ENCODE results near the gene FSIP1. TPM values are rescaled to one million over a fixed set of nuclear protein-coding genes. Genes with fewer than 3 reads are reported as not detected.

Gene FSIP1
- total and polyA plus RNA-seq, 4 donors, result 3.6 to 7.3 (median 5.1) TPM

DNA sequence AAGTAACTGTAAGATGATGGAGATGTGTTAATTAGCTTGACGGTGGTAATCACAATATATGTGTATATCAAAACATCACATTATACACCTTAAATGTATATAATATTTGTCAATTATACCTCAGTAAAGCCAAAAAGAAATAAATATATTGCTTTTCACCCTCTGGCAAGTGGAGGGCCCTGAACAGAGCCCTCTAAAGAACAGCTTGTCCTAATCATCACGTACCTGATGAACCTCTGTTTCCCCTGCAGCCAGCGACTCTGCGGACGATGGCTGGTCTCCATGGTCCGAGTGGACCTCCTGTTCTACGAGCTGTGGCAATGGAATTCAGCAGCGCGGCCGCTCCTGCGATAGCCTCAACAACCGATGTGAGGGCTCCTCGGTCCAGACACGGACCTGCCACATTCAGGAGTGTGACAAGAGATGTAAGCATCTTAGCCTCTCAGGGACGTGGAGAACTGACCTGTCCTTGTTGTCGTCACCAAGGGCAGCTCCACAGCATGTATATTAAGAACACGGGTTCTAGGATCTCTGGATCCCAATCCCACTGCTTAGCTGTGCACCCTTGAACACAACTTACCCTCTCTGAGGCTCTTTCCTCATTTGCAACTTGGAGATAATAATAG, 195.4 kb downstream of the FSIP1 start:
- no peak overlapping the region for H3K4me3 ChIP-seq (ENCODE audit: low read depth, low read length)
- H3K9me3 ChIP-seq (ENCODE audit: control insufficient read depth, insufficient read depth, low read length), result no peaks in the 10 kb centered on the region
- DNase-seq (ENCODE audit: low read depth in 4 of 6, low spot score in 6 of 6), result no peak
- H3K4me1 ChIP-seq (ENCODE audit: control insufficient read depth, insufficient read depth, low read length), result peaks cover 10% of the 10 kb centered on the region
- WGBS (ENCODE audit: insufficient coverage), result 93% methylated on average over 16 of the region's 17 CpGs
- peaks cover 16% of the 10 kb centered on the region for H3K36me3 ChIP-seq (ENCODE audit: control insufficient read depth, insufficient read depth, low read length)
- no peaks in the 10 kb centered on the region for H3K27me3 ChIP-seq (ENCODE audit: control insufficient read depth, insufficient read depth, low read length)
- no peak overlapping the region for H3K27ac ChIP-seq (ENCODE audit: low read depth, low read length)

GRCh38 chr15:39586387-39587095, 196.1 kb downstream of the FSIP1 start:
- no peak overlapping the region for H3K27ac ChIP-seq (ENCODE audit: low read depth, low read length)
- H3K9me3 ChIP-seq (ENCODE audit: control insufficient read depth, insufficient read depth, low read length), result no peaks in the 10 kb centered on the region
- DNase-seq (ENCODE audit: low read depth in 4 of 6, low spot score in 6 of 6), result peak in 2 of 6 donors; percentile 65 to 95
- WGBS (ENCODE audit: insufficient coverage), result 33% methylated on average over 5 of the region's 10 CpGs
- H3K27me3 ChIP-seq (ENCODE audit: control insufficient read depth, insufficient read depth, low read length), result peaks cover 2% of the 10 kb centered on the region
- peaks cover 17% of the 10 kb centered on the region for H3K4me1 ChIP-seq (ENCODE audit: control insufficient read depth, insufficient read depth, low read length)
- peaks cover 19% of the 10 kb centered on the region for H3K36me3 ChIP-seq (ENCODE audit: control insufficient read depth, insufficient read depth, low read length)
- H3K4me3 ChIP-seq (ENCODE audit: low read depth, low read length), result no peak overlapping the region

DNA sequence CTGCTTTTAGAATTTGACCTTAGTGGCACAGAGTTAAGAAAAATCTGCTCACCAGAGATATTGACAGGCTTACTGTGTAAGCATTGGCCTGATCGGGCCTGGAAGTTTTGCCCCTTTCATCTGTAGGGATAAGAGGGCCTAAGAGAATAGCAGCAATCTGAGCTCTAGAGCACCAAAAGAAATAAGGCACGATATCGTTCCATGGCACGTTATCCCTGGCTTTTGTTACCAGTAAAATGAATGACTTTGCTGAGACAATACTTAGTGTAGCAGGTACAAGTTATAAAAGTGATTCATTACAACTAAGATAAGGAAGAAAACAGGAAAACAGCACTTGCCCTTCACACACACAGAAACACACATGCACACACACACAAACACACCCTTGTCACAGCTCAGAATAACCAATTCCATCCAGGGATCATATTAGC, 196.8 kb downstream of the FSIP1 start:
- WGBS (ENCODE audit: insufficient coverage), result 86% methylated on average over 1 of the region's 4 CpGs
- Histone ChIP-seq H3K36me3 (ENCODE audit: control insufficient read depth, insufficient read depth, low read length) (peaks cover 19% of the 10 kb centered on the region), H3K27me3 (ENCODE audit: control insufficient read depth, insufficient read depth, low read length) (peaks cover 5% of the 10 kb centered on the region), H3K9me3 (ENCODE audit: control insufficient read depth, insufficient read depth, low read length) (no peaks in the 10 kb centered on the region), H3K4me1 (ENCODE audit: control insufficient read depth, insufficient read depth, low read length) (peaks cover 23% of the 10 kb centered on the region), H3K27ac (ENCODE audit: low read depth, low read length) (no peak overlapping the region), H3K4me3 (ENCODE audit: low read depth, low read length) (no peak overlapping the region)
- DNase-seq (ENCODE audit: low read depth in 4 of 6, low spot score in 6 of 6), result peak in 2 of 6 donors; percentile 13 to 26

DNA sequence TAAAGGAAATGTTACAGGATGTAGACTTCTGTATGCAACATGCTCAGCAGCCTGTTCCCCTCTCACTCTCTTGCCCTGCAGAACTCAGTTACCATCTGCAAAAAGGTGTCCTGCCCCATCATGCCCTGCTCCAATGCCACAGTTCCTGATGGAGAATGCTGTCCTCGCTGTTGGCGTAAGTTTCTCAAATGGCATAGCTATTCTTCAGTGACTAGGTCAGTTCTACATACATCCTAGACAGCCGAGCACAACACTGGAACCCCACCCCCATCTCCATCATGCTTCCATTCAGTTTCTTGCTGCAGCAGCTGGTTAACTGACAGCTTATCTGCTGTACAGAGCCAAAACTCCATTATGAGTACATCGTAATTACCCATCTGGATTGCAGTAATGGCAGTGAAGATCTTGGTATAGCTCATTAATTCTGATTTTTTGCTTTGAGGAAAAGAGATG, 197.2 kb downstream of the FSIP1 start:
- peaks cover 9% of the 10 kb centered on the region for H3K27me3 ChIP-seq (ENCODE audit: control insufficient read depth, insufficient read depth, low read length)
- peaks cover 28% of the 10 kb centered on the region for H3K4me1 ChIP-seq (ENCODE audit: control insufficient read depth, insufficient read depth, low read length)
- WGBS (ENCODE audit: insufficient coverage), result 83% methylated on average over 4 of the region's 4 CpGs
- DNase-seq (ENCODE audit: low read depth in 4 of 6, low spot score in 6 of 6), result peak in 2 of 6 donors; percentile 32 to 60
- H3K4me3 ChIP-seq (ENCODE audit: low read depth, low read length), result no peak overlapping the region
- H3K36me3 ChIP-seq (ENCODE audit: control insufficient read depth, insufficient read depth, low read length), result peaks cover 19% of the 10 kb centered on the region
- no peak overlapping the region for H3K27ac ChIP-seq (ENCODE audit: low read depth, low read length)
- H3K9me3 ChIP-seq (ENCODE audit: control insufficient read depth, insufficient read depth, low read length), result no peaks in the 10 kb centered on the region

GRCh38 chr15:39584662-39585388, 197.8 kb downstream of the FSIP1 start:
- Histone ChIP-seq H3K4me3 (ENCODE audit: low read depth, low read length) (no peak overlapping the region), H3K9me3 (ENCODE audit: control insufficient read depth, insufficient read depth, low read length) (no peaks in the 10 kb centered on the region), H3K27ac (ENCODE audit: low read depth, low read length) (no peak overlapping the region), H3K27me3 (ENCODE audit: control insufficient read depth, insufficient read depth, low read length) (peaks cover 9% of the 10 kb centered on the region), H3K4me1 (ENCODE audit: control insufficient read depth, insufficient read depth, low read length) (peaks cover 30% of the 10 kb centered on the region), H3K36me3 (ENCODE audit: control insufficient read depth, insufficient read depth, low read length) (peaks cover 19% of the 10 kb centered on the region)
- DNase-seq (ENCODE audit: low read depth in 4 of 6, low spot score in 6 of 6), result no peak
- no CpG with 5 or more reads among the region's 3 CpGs for WGBS (ENCODE audit: insufficient coverage)

DNA sequence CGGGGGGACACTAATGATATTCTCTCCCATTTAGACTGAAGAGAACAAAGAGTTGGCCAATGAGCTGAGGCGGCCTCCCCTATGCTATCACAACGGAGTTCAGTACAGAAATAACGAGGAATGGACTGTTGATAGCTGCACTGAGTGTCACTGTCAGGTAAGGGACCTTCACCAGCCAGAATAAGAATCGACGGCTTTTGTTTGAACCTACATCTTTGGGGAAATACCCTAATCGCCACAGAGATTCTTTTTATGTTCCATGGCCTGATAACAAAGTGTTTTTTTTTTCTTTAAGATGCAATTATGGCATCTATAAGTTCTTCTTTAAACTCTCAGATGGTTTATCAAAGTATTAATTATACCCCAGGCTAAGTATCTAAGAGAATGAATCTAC, 198.4 kb downstream of the FSIP1 start:
- Histone ChIP-seq H3K27me3 (ENCODE audit: control insufficient read depth, insufficient read depth, low read length) (peaks cover 9% of the 10 kb centered on the region), H3K4me1 (ENCODE audit: control insufficient read depth, insufficient read depth, low read length) (peaks cover 34% of the 10 kb centered on the region), H3K4me3 (ENCODE audit: low read depth, low read length) (no peak overlapping the region), H3K36me3 (ENCODE audit: control insufficient read depth, insufficient read depth, low read length) (peaks cover 16% of the 10 kb centered on the region), H3K27ac (ENCODE audit: low read depth, low read length) (no peak overlapping the region), H3K9me3 (ENCODE audit: control insufficient read depth, insufficient read depth, low read length) (no peaks in the 10 kb centered on the region)
- WGBS (ENCODE audit: insufficient coverage), result 97% methylated on average over 5 of the region's 7 CpGs
- no peak for DNase-seq (ENCODE audit: low read depth in 4 of 6, low spot score in 6 of 6)

- Histone ChIP-seq H3K4me1 (ENCODE audit: control insufficient read depth, insufficient read depth, low read length) (peaks cover 34% of the 10 kb centered on the region), H3K27ac (ENCODE audit: low read depth, low read length) (no peak overlapping the region), H3K4me3 (ENCODE audit: low read depth, low read length) (no peak overlapping the region), H3K9me3 (ENCODE audit: control insufficient read depth, insufficient read depth, low read length) (no peaks in the 10 kb centered on the region), H3K27me3 (ENCODE audit: control insufficient read depth, insufficient read depth, low read length) (peaks cover 9% of the 10 kb centered on the region), H3K36me3 (ENCODE audit: control insufficient read depth, insufficient read depth, low read length) (peaks cover 13% of the 10 kb centered on the region)
- WGBS (ENCODE audit: insufficient coverage), result 83% methylated on average over 8 of the region's 13 CpGs
- DNase-seq (ENCODE audit: low read depth in 4 of 6, low spot score in 6 of 6), result peak in 1 of 6 donors; percentile 29
These were observed 198.9 kb downstream of the FSIP1 start for GRCh38 chr15:39583596-39584265.

- H3K4me1 ChIP-seq (ENCODE audit: control insufficient read depth, insufficient read depth, low read length), result peaks cover 34% of the 10 kb centered on the region
- WGBS (ENCODE audit: insufficient coverage), result 83% methylated on average over 1 of the region's 4 CpGs
These were observed 199.6 kb downstream of the FSIP1 start for GRCh38 chr15:39582977-39583595.

More at GRCh38 chr15:39582977-39583595, 199.6 kb downstream of the FSIP1 start:
- Histone ChIP-seq H3K27ac (ENCODE audit: low read depth, low read length) (no peak overlapping the region), H3K36me3 (ENCODE audit: control insufficient read depth, insufficient read depth, low read length) (peaks cover 12% of the 10 kb centered on the region), H3K27me3 (ENCODE audit: control insufficient read depth, insufficient read depth, low read length) (peaks cover 9% of the 10 kb centered on the region), H3K4me3 (ENCODE audit: low read depth, low read length) (peak overlapping the region; percentile 11), H3K9me3 (ENCODE audit: control insufficient read depth, insufficient read depth, low read length) (no peaks in the 10 kb centered on the region)
- no peak for DNase-seq (ENCODE audit: low read depth in 4 of 6, low spot score in 6 of 6)

All from spinal cord (tissue), 10 donors.